IMR-90 (cell line): ENCODE data around the gene PKNOX1.
"Not testable (repeated sequence)": the region's sequence is repeated elsewhere in the genome, so short reads cannot be mapped to it uniquely, and the experiment has no call there.

Experiments
- BHLHE40 ChIP-seq: fragments of 150-350 bp; IDR thresholded peaks from 2 replicates; pipeline ENCODE4 v1.6.1; 2016; ENCODE audit warnings: mild to moderate bottlenecking, low read depth, low read length
- CEBPB ChIP-seq: IDR thresholded peaks from 2 replicates; pipeline ENCODE4 v1.6.1; 2012; ENCODE audit warnings: low read depth, low read length, improper control_type of control experiment
- CHD1 ChIP-seq: IDR thresholded peaks from 2 replicates; pipeline ENCODE4 v1.6.1; 2012; ENCODE audit warnings: low read depth, low read length, improper control_type of control experiment
- CTCF ChIP-seq: conservative IDR thresholded peaks from 2 replicates; pipeline ENCODE4 v1.5.1; 2012; ENCODE audit warnings: mild to moderate bottlenecking, low read depth, low read length, improper control_type of control experiment
- ELK1 ChIP-seq: fragments of 150-350 bp; IDR thresholded peaks from 2 replicates; pipeline ENCODE4 v1.6.1; 2016; ENCODE audit warnings: low read depth, mild to moderate bottlenecking, low read length, moderate library complexity, borderline replicate concordance
- MAFK ChIP-seq: IDR thresholded peaks from 2 replicates; pipeline ENCODE4 v1.6.1; 2012; ENCODE audit warnings: low read depth, low read length, improper control_type of control experiment
- MAZ ChIP-seq: IDR thresholded peaks from 2 replicates; pipeline ENCODE4 v1.6.1; 2012; ENCODE audit warnings: low read depth, mild to moderate bottlenecking, low read length, improper control_type of control experiment, moderate library complexity, borderline replicate concordance
- NFE2L2 ChIP-seq: fragments of 150-350 bp; IDR thresholded peaks from 2 replicates; pipeline ENCODE4 v1.6.1; 2016; ENCODE audit warnings: low read depth, mild to moderate bottlenecking, low read length
- POLR2A ChIP-seq: IDR thresholded peaks from 2 replicates; pipeline ENCODE4 v1.6.1; 2012; ENCODE audit warnings: mild to moderate bottlenecking, low read depth, low read length
- RAD21 ChIP-seq: IDR thresholded peaks from 2 replicates; pipeline ENCODE4 v1.6.1; 2012; ENCODE audit warnings: low read length, improper control_type of control experiment
- RFX5 ChIP-seq: IDR thresholded peaks from 2 replicates; pipeline ENCODE4 v1.8.0; 2012; ENCODE audit warnings: low read depth, mild to moderate bottlenecking, low read length, moderate library complexity
- SMC3 ChIP-seq: fragments of 150-350 bp; IDR thresholded peaks from 2 replicates; pipeline ENCODE4 v1.6.1; 2016; ENCODE audit warnings: low read depth, mild to moderate bottlenecking, antibody characterized with exemption, low read length, moderate library complexity
- USF2 ChIP-seq: fragments of 150-350 bp; IDR thresholded peaks from 2 replicates; pipeline ENCODE4 v1.6.1; 2017; ENCODE audit warnings: mild to moderate bottlenecking, antibody characterized with exemption, low read length, low read depth

GRCh38 chr21:43075170-43076022, 101.0 kb downstream of the PKNOX1 start, which contains the start of gene CBS:
- not testable (repeated sequence) for TF ChIP-seq CTCF, POLR2A, MAFK, BHLHE40, SMC3, MAZ, NFE2L2, RFX5, RAD21, USF2, CHD1, CEBPB, ELK1
